Neural progenitor cell (in vitro differentiated cells): ENCODE measurements around the gene ATAD2B. TPM values are rescaled to one million over a fixed set of nuclear protein-coding genes. Genes with fewer than 3 reads are reported as not detected.

Source experiments
- DNase-seq: peaks from one replicate; pipeline ENCODE4 v3.0.0-alpha.2; 2016; ENCODE audit warnings: low spot score
- H2AFZ ChIP-seq: fragments of 200-600 bp; sonication (generic); replicated peaks from 2 replicates; pipeline ENCODE4 v1.6.1; 2016; ENCODE audit warnings: antibody characterized with exemption
- H3F3A ChIP-seq: fragments of 200-600 bp; sonication (generic); 2 replicates; pipeline ENCODE4 v1.6.1; 2016; ENCODE audit warnings: antibody characterized with exemption, low read depth
- H3K27ac ChIP-seq: fragments of 200-600 bp; sonication (generic); 2 replicates; pipeline ENCODE4 v1.5.1; 2016; ENCODE audit warnings: mild to moderate bottlenecking
- H3K27me3 ChIP-seq: fragments of 200-600 bp; sonication (generic); 2 replicates; pipeline ENCODE4 v1.6.1; 2016; ENCODE audit warnings: mild to moderate bottlenecking, moderate library complexity
- H3K36me3 ChIP-seq: fragments of 200-600 bp; sonication (generic); 2 replicates; pipeline ENCODE4 v1.5.1; 2016
- H3K4me1 ChIP-seq: fragments of 200-600 bp; sonication (generic); 2 replicates; pipeline ENCODE4 v1.6.1; 2016; ENCODE audit warnings: mixed run types
- H3K4me2 ChIP-seq: fragments of 200-600 bp; sonication (generic); 2 replicates; pipeline ENCODE4 v1.6.1; 2016
- H3K4me3 ChIP-seq: fragments of 200-600 bp; sonication (generic); 2 replicates; pipeline ENCODE4 v1.5.1; 2016
- H3K79me2 ChIP-seq: fragments of 200-600 bp; sonication (generic); 2 replicates; pipeline ENCODE4 v1.6.1; 2016; ENCODE audit warnings: low read depth
- H3K9ac ChIP-seq: fragments of 200-600 bp; sonication (generic); 2 replicates; pipeline ENCODE4 v1.6.1; 2016
- H3K9me3 ChIP-seq: fragments of 200-600 bp; sonication (generic); 2 replicates; pipeline ENCODE4 v1.5.1; 2016; ENCODE audit warnings: low read depth
- H4K20me1 ChIP-seq: fragments of 200-600 bp; sonication (generic); 2 replicates; pipeline ENCODE4 v1.6.1; 2016; ENCODE audit warnings: low read depth
- H3K27ac Mint-ChIP-seq: 3 replicates; pipeline ENCODE4 v1.8.0; 2021; ENCODE audit warnings: mixed read lengths
- H3K27me3 Mint-ChIP-seq: 2 replicates; pipeline ENCODE4 v1.8.0; 2022; ENCODE audit warnings: low read depth, mild to moderate bottlenecking, inconsistent platforms, moderate library complexity, mixed read lengths; ENCODE audit not compliant: insufficient read depth
- H3K36me3 Mint-ChIP-seq: 3 replicates; pipeline ENCODE4 v1.8.0; 2021; ENCODE audit warnings: mixed read lengths
- H3K4me1 Mint-ChIP-seq: 3 replicates; pipeline ENCODE4 v1.8.0; 2021; ENCODE audit warnings: mixed read lengths
- H3K4me3 Mint-ChIP-seq: 3 replicates; pipeline ENCODE4 v1.8.0; 2021; ENCODE audit warnings: mild to moderate bottlenecking, moderate library complexity, mixed read lengths
- H3K9me3 Mint-ChIP-seq: 3 replicates; pipeline ENCODE4 v1.8.0; 2020; ENCODE audit warnings: mixed read lengths
- CTCF ChIP-seq: fragments of 200-600 bp; sonication (generic); IDR thresholded peaks from 2 replicates; pipeline ENCODE4 v1.5.1; 2017; ENCODE audit warnings: antibody characterized with exemption, mild to moderate bottlenecking
- EZH2 ChIP-seq: fragments of 200-600 bp; sonication (generic); IDR thresholded peaks from 2 replicates; pipeline ENCODE4 v1.6.1; 2017; ENCODE audit warnings: antibody characterized with exemption, mild to moderate bottlenecking, moderate library complexity
- EZH2phosphoT487 ChIP-seq: fragments of 200-600 bp; sonication (generic); IDR thresholded peaks from 2 replicates; pipeline ENCODE4 v1.6.1; 2017; ENCODE audit warnings: antibody characterized with exemption
- total RNA-seq: library from RNA; depleted of rRNA; stranded (reverse); fragments of >200 nt; gene quantifications from 2 replicates; pipeline ENCODE4 v1.2.3, GENCODE V29; 2015; ENCODE audit warnings: low replicate concordance

ATAD2B gene
- total RNA-seq, 1 donor from 2014 or later: 38.7 TPM

- Histone ChIP-seq H3F3A (no peaks in the 10 kb centered on the region), H3K9ac (no peak overlapping the region), H3K4me2 (no peak overlapping the region), H4K20me1 (no peaks in the 10 kb centered on the region), H3K9me3 (peaks cover 13% of the 10 kb centered on the region), H3K4me1 (no peaks in the 10 kb centered on the region), H2AFZ (no peak overlapping the region), H3K79me2 (no peaks in the 10 kb centered on the region), H3K36me3 (peaks cover 5% of the 10 kb centered on the region), H3K27me3 (no peaks in the 10 kb centered on the region), H3K4me3 (no peak overlapping the region), H3K27ac (no peak overlapping the region)
- Mint-ChIP-seq H3K9me3 (peaks cover 30% of the 10 kb centered on the region), H3K4me1 (no peaks in the 10 kb centered on the region), H3K27me3 (no peaks in the 10 kb centered on the region), H3K27ac (no peak overlapping the region), H3K36me3 (peaks cover 36% of the 10 kb centered on the region), H3K4me3 (no peak overlapping the region)
- DNase-seq: no peak
- no peak for TF ChIP-seq CTCF
- TF ChIP-seq EZH2: no peak
- no peak for TF ChIP-seq EZH2phosphoT487
Measured at GRCh38 chr2:23722255-23722654, 204.7 kb downstream of the ATAD2B start.

GRCh38 chr2:23721454-23721826 lies 205.5 kb downstream of the ATAD2B start:
- Histone ChIP-seq H3K4me1 (no peaks in the 10 kb centered on the region), H3K4me2 (no peak overlapping the region), H2AFZ (no peak overlapping the region), H3K9ac (no peak overlapping the region), H3K36me3 (peaks cover 5% of the 10 kb centered on the region), H3K9me3 (peaks cover 13% of the 10 kb centered on the region), H3K79me2 (no peaks in the 10 kb centered on the region), H3K27me3 (no peaks in the 10 kb centered on the region), H3F3A (no peaks in the 10 kb centered on the region), H3K27ac (no peak overlapping the region), H4K20me1 (no peaks in the 10 kb centered on the region), H3K4me3 (no peak overlapping the region)
- peaks cover 30% of the 10 kb centered on the region for H3K9me3 Mint-ChIP-seq
- TF ChIP-seq CTCF: no peak
- TF ChIP-seq EZH2: no peak
- H3K27me3 Mint-ChIP-seq: no peaks in the 10 kb centered on the region
- peaks cover 35% of the 10 kb centered on the region for H3K36me3 Mint-ChIP-seq
- no peak for DNase-seq
- H3K4me1 Mint-ChIP-seq: no peaks in the 10 kb centered on the region
- no peak overlapping the region for H3K4me3 Mint-ChIP-seq
- no peak overlapping the region for H3K27ac Mint-ChIP-seq

- TF ChIP-seq EZH2 (no peak), EZH2phosphoT487 (no peak), CTCF (no peak)
- H3K27me3 Mint-ChIP-seq: no peaks in the 10 kb centered on the region
- Histone ChIP-seq H3K79me2 (no peaks in the 10 kb centered on the region), H3K9ac (no peak overlapping the region), H2AFZ (no peak overlapping the region), H3K4me1 (no peaks in the 10 kb centered on the region), H3K4me2 (no peak overlapping the region), H3K36me3 (peaks cover 5% of the 10 kb centered on the region), H3K27me3 (no peaks in the 10 kb centered on the region), H3K27ac (no peak overlapping the region), H3F3A (no peaks in the 10 kb centered on the region), H4K20me1 (no peaks in the 10 kb centered on the region), H3K4me3 (no peak overlapping the region), H3K9me3 (peaks cover 13% of the 10 kb centered on the region)
- no peak overlapping the region for H3K4me3 Mint-ChIP-seq
- H3K4me1 Mint-ChIP-seq: no peaks in the 10 kb centered on the region
- H3K27ac Mint-ChIP-seq: no peak overlapping the region
- DNase-seq: no peak
- H3K9me3 Mint-ChIP-seq: peaks cover 30% of the 10 kb centered on the region
- H3K36me3 Mint-ChIP-seq: peaks cover 33% of the 10 kb centered on the region
Measured at GRCh38 chr2:23720705-23721453, 206.0 kb downstream of the ATAD2B start.
